ENCODE data around the gene SIRPB1.

Gene SIRPB1

GRCh38 chr20:1661542-1662299 lies 41.9 kb upstream of the SIRPB1 start:
- DNase-seq (ENCODE audit: low spot score) = no peak
- no peak for TF ChIP-seq CTCF (IDR thresholded peaks at IDR 0.05)
- H3K27ac ChIP-seq = no peak overlapping the region
- H3K4me3 ChIP-seq = no peak overlapping the region

- no peak for DNase-seq (ENCODE audit: low spot score)
- Histone ChIP-seq H3K27ac (no peak overlapping the region), H3K4me3 (no peak overlapping the region)
- TF ChIP-seq CTCF (IDR thresholded peaks at IDR 0.05) = no peak
These were observed 40.4 kb upstream of the SIRPB1 start for GRCh38 chr20:1660246-1660645.

GRCh38 chr20:1657556-1658334 lies 37.9 kb upstream of the SIRPB1 start, which contains the start of gene SIRPG:
TSS of gene SIRPG (minus strand) at chr20:1657779. CDS start at chr20:1657714, 65 bp downstream.
- no peak for DNase-seq (ENCODE audit: low spot score)
- no peak within 1 kb of the TSS for H3K27ac ChIP-seq
- TF ChIP-seq CTCF (IDR thresholded peaks at IDR 0.05) = no peak
- H3K4me3 ChIP-seq = no peak within 1 kb of the TSS

- no peak for TF ChIP-seq CTCF (IDR thresholded peaks at IDR 0.05)
- DNase-seq (ENCODE audit: low spot score) = no peak
- Histone ChIP-seq H3K4me3 (no peak overlapping the region), H3K27ac (no peak overlapping the region)
These were observed 37.0 kb upstream of the SIRPB1 start for GRCh38 chr20:1656844-1657243.

- Histone ChIP-seq H3K27ac (no peak overlapping the region), H3K4me3 (no peak overlapping the region)
- no peak for TF ChIP-seq CTCF (IDR thresholded peaks at IDR 0.05)
- no peak for DNase-seq (ENCODE audit: low spot score)
These were observed 35.2 kb upstream of the SIRPB1 start for GRCh38 chr20:1654996-1655395.

- no peak for DNase-seq (ENCODE audit: low spot score)
- no peak overlapping the region for H3K4me3 ChIP-seq
- no peak overlapping the region for H3K27ac ChIP-seq
- no peak for TF ChIP-seq CTCF (IDR thresholded peaks at IDR 0.05)
These were observed 33.2 kb upstream of the SIRPB1 start for GRCh38 chr20:1652960-1653359.

Measured in coronary artery (tissue), 2 donors.